Parathyroid adenoma (tissue), 2 donors: ENCODE results near the gene KCNQ1OT1.

ENCODE experiments used
- H2AFZ ChIP-seq: fragments of 300-600 bp; sonication (generic); one replicate; pipeline ENCODE4 v1.7.0; 2017; ENCODE audit warnings: antibody characterized with exemption, mild to moderate bottlenecking
- H3K27ac ChIP-seq: fragments of 300-600 bp; sonication (generic); one replicate; pipeline ENCODE4 v1.7.0; 2017
- H3K27me3 ChIP-seq: fragments of 300-600 bp; sonication (generic); one replicate; pipeline ENCODE4 v1.7.0; 2017; ENCODE audit warnings: low read length; ENCODE audit not compliant: control insufficient read depth, insufficient read depth
- H3K36me3 ChIP-seq: fragments of 300-600 bp; sonication (generic); one replicate; pipeline ENCODE4 v1.7.0; 2017; ENCODE audit warnings: low read length; ENCODE audit not compliant: control insufficient read depth, insufficient read depth
- H3K4me1 ChIP-seq: fragments of 300-600 bp; sonication (generic); one replicate; pipeline ENCODE4 v1.7.0; 2017; ENCODE audit warnings: control low read depth
- H3K4me2 ChIP-seq: fragments of 300-600 bp; sonication (generic); one replicate; pipeline ENCODE4 v1.7.0; 2017; ENCODE audit warnings: low read length
- H3K4me3 ChIP-seq: fragments of 300-600 bp; sonication (generic); one replicate; pipeline ENCODE4 v1.7.0; 2017; ENCODE audit warnings: low read depth, low read length
- H3K79me2 ChIP-seq: fragments of 300-600 bp; sonication (generic); one replicate; pipeline ENCODE4 v1.7.0; 2017; ENCODE audit warnings: control low read depth
- H3K9ac ChIP-seq: fragments of 300-600 bp; sonication (generic); one replicate; pipeline ENCODE4 v1.7.0; 2017; ENCODE audit warnings: mild to moderate bottlenecking
- H3K9me3 ChIP-seq: fragments of 300-600 bp; sonication (generic); one replicate; pipeline ENCODE4 v1.7.0; 2017; ENCODE audit warnings: low read length; ENCODE audit not compliant: control insufficient read depth
- CTCF ChIP-seq: fragments of 300-600 bp; sonication (generic); IDR thresholded peaks from one replicate; pipeline ENCODE4 v1.7.0; 2017; ENCODE audit warnings: antibody characterized with exemption, mild to moderate bottlenecking
- donor health status: primary hyperparathyroidism.

The KCNQ1OT1 gene

GRCh38 chr11:2589538-2589934, 110.3 kb downstream of the KCNQ1OT1 start:
- Histone ChIP-seq H3K4me3 (no peak overlapping the region), H3K4me2 (no peak overlapping the region), H3K36me3 (no peaks in the 10 kb centered on the region), H3K27ac (no peak overlapping the region), H3K27me3 (no peaks in the 10 kb centered on the region), H3K9ac (no peak overlapping the region), H3K79me2 (no peaks in the 10 kb centered on the region), H3K9me3 (no peaks in the 10 kb centered on the region), H2AFZ (no peak overlapping the region), H3K4me1 (no peaks in the 10 kb centered on the region)
- TF ChIP-seq CTCF: no peak

- H2AFZ ChIP-seq: no peak overlapping the region
- TF ChIP-seq CTCF: no peak
- no peaks in the 10 kb centered on the region for H3K27me3 ChIP-seq
- no peak overlapping the region for H3K27ac ChIP-seq
- no peak overlapping the region for H3K4me2 ChIP-seq
- no peaks in the 10 kb centered on the region for H3K36me3 ChIP-seq
- H3K4me3 ChIP-seq: no peak overlapping the region
- no peaks in the 10 kb centered on the region for H3K4me1 ChIP-seq
- H3K9me3 ChIP-seq: no peaks in the 10 kb centered on the region
- H3K79me2 ChIP-seq: no peaks in the 10 kb centered on the region
- no peak overlapping the region for H3K9ac ChIP-seq
These were observed 110.8 kb downstream of the KCNQ1OT1 start for GRCh38 chr11:2588809-2589537.

- Histone ChIP-seq H3K9me3 (no peaks in the 10 kb centered on the region), H3K79me2 (no peaks in the 10 kb centered on the region), H3K9ac (no peak overlapping the region), H3K27me3 (no peaks in the 10 kb centered on the region), H3K4me1 (no peaks in the 10 kb centered on the region), H3K4me3 (no peak overlapping the region), H2AFZ (no peak overlapping the region), H3K27ac (no peak overlapping the region), H3K36me3 (no peaks in the 10 kb centered on the region), H3K4me2 (no peak overlapping the region)
- no peak for TF ChIP-seq CTCF
These were observed 111.6 kb downstream of the KCNQ1OT1 start for GRCh38 chr11:2587976-2588748.

- Histone ChIP-seq H3K9ac (no peak overlapping the region), H3K4me1 (no peaks in the 10 kb centered on the region), H3K9me3 (no peaks in the 10 kb centered on the region), H3K27ac (no peak overlapping the region), H3K4me3 (no peak overlapping the region), H3K27me3 (no peaks in the 10 kb centered on the region), H3K36me3 (no peaks in the 10 kb centered on the region), H3K79me2 (no peaks in the 10 kb centered on the region), H3K4me2 (no peak overlapping the region), H2AFZ (no peak overlapping the region)
- no peak for TF ChIP-seq CTCF
These were observed 112.5 kb downstream of the KCNQ1OT1 start for GRCh38 chr11:2587132-2587930.
